ENCODE measurements around the gene C1QTNF5. TPM values are rescaled to one million over a fixed set of nuclear protein-coding genes. Genes with fewer than 3 reads are reported as not detected.
"Not testable (repeated sequence)": the region's sequence is repeated elsewhere in the genome, so short reads cannot be mapped to it uniquely, and the experiment has no call there.

The C1QTNF5 gene, protein sequence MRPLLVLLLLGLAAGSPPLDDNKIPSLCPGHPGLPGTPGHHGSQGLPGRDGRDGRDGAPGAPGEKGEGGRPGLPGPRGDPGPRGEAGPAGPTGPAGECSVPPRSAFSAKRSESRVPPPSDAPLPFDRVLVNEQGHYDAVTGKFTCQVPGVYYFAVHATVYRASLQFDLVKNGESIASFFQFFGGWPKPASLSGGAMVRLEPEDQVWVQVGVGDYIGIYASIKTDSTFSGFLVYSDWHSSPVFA
- not detected in 2 replicates for total RNA-seq (2014; rRNA removed; shearing (Covaris generic))
- not detected in 2 replicates for polyA plus RNA-seq (2014; cell fraction: nucleus; rRNA removed)

DNA sequence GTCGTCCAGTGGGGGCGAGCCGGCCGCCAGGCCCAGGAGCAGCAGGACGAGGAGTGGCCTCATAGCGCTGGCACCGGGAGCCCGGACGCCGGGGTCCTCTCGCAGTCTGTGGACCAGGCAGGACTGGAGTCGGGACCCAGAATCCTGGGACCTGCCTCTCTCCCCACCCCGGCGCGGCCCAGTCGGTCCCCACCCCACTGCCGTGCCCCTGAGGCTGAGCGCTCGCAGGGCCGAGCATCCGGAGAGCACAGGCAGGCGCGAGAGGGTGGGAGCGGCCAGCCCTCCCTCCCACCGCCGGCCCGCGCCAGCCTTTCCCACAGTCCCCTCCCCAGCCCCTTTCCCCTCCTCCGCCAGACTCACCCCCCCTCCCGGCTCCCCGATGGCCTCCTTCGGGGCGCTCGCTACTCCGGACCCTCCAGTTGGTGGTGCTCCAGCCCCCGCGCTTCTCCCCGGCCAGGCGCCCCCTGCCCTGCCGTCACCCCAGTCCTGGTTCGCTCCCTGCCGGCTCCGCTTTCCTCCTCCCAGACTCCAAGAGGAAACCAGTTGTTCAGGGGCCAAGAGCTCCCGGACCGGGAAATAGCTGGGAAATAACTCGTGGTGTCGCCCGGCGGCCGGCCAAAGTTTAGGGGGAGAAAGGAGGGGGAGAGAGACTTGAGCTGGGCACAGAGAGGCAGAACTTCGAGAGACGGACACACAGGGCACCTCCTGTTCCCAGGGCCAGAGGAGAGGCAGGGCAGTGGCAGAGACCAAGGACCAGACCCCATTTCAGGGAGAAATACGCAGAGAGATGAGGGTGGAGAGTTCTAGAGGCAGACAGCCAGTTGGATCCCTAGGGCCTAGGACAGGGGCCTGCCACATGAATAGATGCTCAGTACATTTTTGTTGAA is at the start of gene C1QTNF5:
Gene C1QTNF5 (minus strand): TSS at position 549 of the 887 bp plus-strand sequence. CDS start 486 bp downstream, at position 63.
- DNase-seq (ENCODE audit: extremely low read depth, low read depth), result no peak

DNA sequence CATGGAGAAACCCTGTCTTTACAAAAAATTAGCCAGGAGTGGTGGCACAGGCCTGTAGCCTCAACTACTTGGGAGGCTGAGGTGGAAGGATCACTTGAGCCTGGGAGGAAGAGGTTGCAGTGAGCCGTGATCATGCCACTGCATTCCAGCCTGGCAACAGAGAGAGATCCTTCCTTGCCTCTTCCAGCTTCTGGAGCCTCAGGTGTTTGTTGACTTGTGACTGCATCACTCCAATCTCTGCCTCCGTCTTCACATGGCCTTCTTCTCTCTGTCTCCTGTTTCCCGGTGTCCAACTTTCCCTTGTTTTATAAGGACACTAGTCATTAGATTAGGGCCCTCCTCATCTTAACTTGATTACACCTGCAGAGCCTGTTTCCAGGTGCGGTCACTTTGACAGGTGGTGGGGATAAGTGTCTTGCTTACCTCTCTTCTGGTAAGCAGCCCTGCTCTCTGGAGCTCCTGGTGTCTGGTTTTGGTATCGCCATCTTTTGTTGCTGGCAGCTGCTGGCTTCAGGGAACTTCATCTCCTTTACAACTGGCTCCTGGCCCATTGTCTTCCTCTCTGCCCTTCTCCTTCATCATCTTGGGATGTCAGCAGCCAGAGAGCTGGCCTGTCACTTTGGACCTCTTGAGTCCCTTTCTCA is 49.0 kb upstream of the C1QTNF5 start:
- no peak for DNase-seq (ENCODE audit: extremely low read depth, low read depth)

DNA sequence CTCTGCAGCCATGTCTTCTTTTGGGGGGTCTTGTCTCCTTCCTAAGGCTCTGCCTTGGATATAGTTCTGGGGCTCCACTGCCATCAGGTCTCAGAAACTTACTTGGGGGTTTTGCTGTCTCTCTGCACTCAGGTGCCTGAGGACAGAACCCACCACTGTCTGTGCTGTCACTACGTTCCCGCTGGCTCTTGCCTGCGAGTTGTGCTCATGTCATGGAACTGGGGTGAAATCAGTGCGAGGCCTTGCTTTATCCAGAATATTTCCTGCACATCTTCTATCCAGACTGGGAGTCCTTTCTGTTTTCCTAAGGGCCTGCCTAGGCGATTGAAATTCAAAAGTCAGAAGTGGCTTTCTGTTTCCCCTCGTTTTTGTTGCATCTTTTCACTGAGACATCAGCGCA is 47.4 kb upstream of the C1QTNF5 start:
- no peak for DNase-seq (ENCODE audit: extremely low read depth, low read depth)

DNA sequence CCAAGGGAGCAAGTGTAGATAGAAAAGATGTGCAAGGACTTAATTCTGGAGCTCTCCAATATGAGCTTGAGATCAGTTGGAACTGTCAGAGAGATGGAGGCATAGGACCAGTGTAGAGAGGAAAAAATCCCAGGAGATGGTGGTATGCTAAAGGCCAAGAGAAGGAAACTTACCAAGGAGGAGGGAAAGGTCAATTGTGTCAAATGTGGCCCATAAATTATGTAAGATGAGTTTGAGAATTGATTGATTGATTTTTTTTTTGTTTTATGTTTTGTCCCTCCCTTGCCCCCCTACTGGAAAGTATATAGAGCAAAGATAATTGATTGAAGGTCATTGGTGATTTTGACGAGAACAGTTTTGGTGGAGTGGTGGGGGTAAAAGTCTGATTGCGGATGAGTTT is 43.6 kb upstream of the C1QTNF5 start:
- no peak for DNase-seq (ENCODE audit: extremely low read depth, low read depth)

DNA sequence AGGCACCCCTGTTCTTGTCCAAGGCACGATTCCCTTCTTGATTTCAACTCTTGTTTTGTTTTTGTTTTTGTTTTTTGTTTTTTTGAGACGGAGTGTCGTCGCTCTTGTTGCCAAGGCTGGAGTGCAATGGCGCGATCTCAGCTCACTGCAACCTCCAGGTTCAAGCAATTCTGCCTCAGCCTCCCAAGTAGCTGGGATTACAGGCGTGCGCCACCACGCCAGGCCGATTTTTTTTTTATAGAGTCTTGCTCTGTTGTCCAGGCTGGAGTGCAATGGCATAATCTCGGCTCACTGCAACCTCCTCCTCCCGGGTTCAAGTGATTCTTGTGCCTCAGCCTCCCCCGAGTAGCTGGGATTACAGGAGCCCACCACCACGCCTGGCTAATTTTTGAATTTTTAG is 41.8 kb upstream of the C1QTNF5 start:
- DNase-seq (ENCODE audit: extremely low read depth, low read depth), result not testable (repeated sequence)

DNA sequence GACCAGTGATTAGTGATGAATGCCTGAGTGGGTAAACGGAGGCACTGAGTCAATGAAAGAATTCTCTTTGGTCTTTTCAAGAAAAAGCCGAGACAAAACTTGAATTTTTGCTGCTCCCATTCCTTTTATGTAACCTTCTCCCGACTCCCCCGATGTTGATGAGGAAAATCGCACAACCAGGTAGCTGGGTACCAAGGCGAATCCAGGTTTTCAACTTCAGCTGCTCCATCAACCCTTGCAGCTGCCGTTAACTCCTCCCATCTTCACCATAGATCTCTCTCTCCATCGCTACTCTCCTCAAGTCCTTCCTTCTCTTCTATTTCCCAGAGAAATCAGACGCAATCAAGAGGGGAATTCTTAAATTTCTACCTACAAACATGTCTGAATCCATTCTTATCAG is 41.4 kb upstream of the C1QTNF5 start:
- DNase-seq (ENCODE audit: extremely low read depth, low read depth), result no peak

DNA sequence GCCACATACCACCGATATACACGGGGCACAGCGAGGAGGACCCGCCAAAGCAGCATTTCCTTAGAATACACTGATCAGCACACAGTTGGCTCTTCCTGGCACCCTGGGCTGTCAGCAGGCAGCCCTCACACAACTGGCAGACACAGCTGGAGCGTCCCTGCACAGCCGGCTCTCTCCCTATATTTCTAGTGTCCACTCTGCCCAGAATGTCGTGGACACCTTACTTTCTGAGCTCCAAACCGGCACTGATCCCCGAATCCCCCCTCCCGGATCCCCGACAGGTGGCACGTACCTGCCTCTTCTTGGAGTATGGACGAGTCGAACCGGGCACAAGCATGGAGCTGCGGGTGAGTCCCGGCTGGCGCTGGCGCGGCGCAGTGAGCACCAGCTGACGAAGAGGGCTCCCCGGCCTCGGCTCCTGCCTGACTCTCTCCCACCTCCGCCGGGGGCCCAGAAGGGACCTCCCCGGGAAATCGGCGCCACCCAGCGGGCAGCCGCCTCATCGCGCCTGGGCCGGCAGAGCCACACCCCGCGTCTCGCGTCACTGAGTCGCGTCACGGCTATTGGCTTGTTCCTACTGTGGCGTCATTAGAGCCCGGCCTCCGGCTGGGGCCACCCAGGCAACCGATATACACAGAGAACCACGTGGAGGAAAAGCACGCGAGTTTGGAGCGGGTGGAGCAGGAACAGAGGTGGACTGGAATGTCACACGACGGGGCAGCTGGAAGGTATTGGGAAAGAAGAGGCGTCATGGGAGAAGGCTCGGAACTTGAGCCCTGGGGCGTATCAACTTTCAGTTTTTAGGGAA is 40.7 kb upstream of the C1QTNF5 start, which contains the start of gene USP2:
Gene USP2 (minus strand): TSS at position 510 of the 808 bp plus-strand sequence. CDS start 8,210 bp downstream, outside the sequence.
- DNase-seq (ENCODE audit: extremely low read depth, low read depth), result peak; percentile 90

DNA sequence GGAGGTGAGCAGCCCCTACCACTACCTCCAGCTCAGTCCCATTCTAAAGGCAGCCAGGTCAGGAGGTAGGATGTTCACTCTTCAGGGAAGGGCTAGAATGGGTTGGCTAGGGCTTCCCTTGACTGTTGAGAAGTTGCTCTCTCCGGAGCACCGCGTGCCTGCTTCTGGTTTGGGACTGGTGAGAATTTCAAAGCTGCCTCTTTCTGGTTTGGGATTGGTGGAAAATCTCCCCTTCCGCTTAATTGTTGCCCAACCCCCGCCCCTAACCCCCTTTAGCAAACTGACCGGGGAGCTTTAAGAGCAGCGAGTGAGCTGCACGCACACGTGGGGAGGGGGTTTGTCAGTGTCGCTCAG is 40.1 kb upstream of the C1QTNF5 start:
- DNase-seq (ENCODE audit: extremely low read depth, low read depth), result no peak

DNA sequence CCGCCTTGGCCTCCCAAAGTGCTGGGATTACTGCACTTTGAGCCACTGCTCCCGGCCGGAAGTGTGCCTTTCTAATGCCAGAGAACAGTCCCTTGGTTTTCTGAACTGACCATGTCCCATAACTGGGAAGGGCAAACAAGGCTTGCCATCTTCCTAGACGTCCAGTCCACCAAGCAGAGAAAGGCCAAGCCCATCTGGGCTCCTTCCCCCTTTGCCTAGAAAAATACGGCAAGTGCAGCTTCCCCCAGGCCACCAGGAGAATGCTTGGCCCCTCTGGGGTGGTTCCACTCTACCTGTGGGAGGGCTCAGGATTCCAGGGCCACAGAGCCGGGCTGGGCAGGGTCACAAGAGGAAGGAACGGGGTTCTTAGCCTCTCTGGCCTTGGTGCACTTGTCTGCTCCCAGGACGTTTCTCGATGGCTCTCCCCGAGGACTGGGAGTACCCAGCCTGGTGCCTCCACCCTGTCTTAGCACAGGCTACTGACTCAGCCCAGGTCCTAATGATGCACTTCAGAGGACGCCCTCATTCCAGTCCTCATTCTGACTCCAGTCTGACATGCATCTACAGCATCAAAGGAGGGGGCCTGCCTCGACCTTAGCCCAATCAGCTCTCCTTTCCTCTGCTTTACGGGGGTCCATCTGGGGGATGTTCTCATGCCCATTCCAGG is 39.6 kb upstream of the C1QTNF5 start:
- DNase-seq (ENCODE audit: extremely low read depth, low read depth), result no peak

DNA sequence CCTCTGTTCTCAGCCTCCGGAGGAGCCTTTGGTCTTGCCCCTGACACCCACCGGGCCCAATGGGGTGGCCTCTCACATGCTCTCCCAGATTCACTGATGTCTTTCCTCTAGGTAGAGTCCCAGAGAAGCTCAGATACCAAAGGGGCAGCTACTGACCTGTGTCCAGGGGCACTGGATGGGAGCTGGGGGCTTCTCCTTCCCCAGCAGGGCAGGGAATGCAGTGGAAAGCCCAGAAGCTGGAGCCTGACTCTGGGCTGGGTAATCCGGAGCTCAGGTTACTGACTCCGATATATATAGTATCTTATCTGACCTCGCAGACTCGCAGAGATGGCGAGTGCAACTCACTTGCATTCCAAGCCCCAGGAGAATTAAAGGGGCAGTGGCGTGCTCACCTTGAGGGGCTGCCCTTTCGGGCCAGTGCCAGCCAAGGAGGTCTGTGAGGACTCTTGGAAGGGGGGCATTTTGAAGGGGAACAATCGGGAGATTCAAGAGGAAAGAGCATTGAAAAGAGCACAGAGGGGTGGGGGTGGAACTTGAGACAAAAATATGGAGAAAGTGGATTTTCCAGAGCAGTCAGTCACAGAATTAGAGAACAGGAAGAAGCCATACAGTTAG is 38.3 kb upstream of the C1QTNF5 start:
- DNase-seq (ENCODE audit: extremely low read depth, low read depth), result no peak

DNA sequence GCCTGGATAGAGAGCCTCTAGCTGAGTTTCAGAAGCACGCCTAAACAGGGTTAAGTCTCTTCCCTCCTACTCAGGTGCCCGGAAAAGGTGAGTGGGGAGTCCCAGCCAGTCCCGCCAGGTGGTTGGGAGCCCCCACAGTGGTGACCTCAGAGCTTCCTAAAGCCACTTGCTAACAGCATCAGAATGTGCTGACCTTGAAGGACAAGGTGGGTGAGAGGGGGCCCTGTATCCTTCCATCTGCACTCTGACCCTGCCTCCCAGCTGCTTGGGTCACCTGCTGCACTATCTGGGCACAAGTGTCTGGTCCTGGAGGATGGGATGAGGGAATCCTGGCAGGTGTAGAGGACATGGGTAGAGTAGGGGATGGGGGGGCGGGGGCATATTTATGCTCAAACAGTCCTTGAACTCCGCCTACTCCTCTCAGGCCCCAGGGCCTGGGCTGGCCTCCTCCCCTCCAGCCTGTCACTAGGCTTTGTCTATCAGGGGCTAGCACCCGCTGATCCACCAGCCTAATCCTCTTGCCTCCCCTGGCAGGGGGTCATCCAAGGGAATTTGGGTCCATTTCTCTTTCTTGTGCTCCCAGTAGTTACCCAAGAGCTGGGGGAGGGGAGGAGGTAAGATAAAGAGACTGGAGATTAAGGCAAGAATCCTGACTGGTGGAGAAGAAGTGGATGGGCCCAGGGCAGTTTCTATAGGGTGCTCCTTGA is 37.4 kb upstream of the C1QTNF5 start:
- DNase-seq (ENCODE audit: extremely low read depth, low read depth), result no peak

DNA sequence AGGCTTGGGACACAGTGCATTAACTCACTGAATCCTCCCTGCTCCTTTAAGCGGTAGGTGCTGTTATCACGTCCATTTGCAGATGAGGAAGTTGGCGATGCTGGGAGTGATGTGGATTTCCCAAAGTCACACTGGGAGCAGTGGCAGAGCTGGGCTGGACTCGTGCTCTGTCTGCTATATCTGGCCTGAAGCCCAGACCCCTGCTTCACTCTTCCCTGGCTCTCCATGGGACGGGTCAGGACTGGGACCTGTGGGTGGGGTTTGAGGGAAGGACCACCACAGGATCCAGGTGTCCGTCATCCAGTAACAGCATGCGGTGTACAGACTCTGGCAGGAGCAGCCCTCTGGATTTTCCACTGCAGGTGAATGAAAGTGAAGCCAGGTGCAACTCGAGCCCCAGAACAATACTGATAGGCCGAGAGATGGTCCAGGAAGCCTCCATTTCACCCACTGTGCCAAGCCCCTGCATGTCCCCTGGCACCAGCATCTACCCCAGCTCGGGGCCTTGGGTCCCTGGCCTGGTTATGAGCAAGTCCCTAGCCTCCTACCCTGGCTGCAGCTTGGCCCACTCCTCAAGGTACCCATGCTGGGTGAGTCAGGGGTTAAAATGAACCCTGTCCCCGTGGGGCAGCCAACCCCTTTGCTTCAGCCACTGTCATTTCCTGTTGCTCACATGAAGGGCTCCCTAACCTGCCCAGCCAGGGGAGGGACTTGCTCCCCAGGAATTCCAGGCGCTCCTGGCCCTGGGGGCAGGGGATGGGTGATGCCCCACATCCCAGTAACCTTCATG is 36.6 kb upstream of the C1QTNF5 start:
- DNase-seq (ENCODE audit: extremely low read depth, low read depth), result no peak

DNA sequence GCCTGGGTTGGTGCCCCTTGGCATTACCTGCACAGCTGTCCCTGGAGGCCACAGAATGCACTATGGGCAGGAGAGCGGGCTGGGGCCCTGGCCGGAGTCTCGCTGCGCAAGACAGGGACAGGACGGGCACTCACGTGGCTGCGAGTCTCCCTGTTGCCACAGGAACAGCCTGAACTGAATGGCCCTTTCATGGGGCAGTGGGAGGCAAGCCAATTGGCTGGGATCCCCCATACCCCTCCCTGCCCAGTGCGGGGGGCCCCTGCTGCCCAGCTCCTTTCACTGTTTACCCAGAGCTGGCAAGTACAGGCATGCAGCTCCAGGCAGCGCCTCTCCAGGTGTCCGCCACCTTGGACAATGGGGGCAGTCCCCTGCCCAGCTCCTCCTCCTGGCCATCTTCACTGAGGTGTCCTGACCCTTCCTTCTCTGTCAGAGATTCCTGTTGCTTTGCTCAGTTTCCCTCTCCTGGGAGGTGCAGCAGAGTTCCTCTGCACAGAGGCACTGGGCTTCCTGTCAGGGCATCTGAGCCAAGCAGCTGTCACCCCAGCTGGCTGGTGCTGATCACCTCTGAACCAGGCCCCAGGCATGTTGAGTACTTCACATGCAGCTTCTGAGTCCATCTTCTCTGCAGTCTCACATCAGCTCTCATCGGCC is 35.6 kb upstream of the C1QTNF5 start:
- no peak for DNase-seq (ENCODE audit: extremely low read depth, low read depth)

DNA sequence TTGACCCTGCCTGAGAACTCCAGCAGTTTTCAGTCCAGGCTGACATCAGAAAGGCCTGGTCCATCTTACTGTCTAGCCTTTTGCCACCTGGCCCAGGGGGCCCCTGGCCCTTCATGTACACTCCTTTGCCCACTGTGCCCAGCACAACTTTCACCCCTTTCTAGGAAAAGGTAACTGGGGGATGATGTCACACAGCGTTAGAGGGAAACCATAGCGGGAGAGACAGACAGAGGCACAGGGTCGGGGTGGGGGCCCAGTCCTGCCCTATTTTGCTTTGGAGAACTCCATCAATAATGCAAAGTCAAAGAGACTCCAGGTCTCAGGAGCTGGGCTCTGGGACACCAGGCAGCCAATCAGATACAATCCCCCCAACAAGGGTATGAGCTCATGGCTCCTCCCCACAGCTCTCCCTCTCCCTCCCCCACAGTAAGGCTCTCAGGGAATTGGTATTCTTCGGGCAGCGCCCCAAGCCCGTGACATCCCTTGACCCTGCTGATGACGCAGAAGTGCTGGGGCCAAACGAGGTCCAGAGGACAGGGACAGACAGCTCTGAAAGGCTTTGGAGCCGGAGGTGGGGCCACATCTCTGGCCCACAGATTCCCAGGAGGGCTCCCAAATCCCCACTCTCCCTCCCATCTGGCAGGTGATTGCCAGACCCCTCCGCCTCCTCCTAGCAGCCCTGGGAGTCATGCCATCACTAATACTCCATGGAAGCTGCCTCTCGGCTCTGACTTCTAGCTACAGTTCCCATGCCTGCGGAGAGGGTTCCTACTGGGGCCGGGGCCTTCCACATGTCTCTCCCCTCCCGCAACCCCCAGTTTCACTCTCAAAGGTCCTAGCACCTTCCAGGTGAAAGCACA is 34.9 kb upstream of the C1QTNF5 start:
- no peak for DNase-seq (ENCODE audit: extremely low read depth, low read depth)

DNA sequence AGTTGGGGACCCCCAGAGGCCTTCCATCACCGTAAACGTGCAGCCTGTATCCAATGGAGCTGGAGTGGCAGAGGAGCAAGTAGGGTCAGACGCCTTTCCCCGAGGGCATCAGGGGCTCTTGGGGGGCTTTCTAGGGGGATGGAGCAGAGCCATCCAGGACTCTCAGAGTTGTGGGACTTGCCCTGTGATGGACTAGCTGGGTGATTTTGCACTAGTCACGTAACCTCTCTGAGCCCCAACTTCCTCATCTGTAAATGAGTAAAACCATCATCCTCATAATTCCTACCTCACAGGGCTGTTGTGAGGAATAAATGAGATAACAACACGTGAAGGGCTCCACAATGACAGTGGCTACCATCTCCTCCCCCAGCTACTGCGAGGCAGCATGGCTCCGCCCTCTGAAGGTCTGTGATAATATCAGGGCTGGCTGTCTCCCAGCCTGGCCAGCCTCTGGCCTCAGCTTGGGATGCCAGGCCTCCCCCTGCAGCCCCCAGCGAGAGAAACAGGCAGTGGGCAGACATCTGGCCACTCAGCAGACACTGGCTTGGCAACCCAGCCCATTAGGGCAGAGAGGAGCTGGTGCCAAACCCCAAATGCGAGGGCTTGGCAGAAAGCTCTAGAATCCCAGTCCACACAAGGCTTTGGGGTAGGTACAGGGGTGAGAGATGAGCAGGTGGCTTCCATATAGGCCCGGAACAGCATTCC is 34.1 kb upstream of the C1QTNF5 start:
- no peak for DNase-seq (ENCODE audit: extremely low read depth, low read depth)
